HG03520 (cell line): Measurements from ENCODE around the gene RAPGEF2.
"Not testable (repeated sequence)": the region's sequence is repeated elsewhere in the genome, so short reads cannot be mapped to it uniquely, and the experiment has no call there.

Experiments
- ATAC-seq: cut with Tn5 transposase; IDR thresholded peaks from one replicate; pipeline ENCODE4 v1.9.1; 2021; ENCODE audit warnings: mild to moderate bottlenecking, moderate library complexity; ENCODE audit not compliant: unreplicated experiment

The RAPGEF2 gene

GRCh38 chr4:159303435-159303834, 200.6 kb downstream of the RAPGEF2 start:
- no peak for ATAC-seq

GRCh38 chr4:159305129-159305528, 202.2 kb downstream of the RAPGEF2 start:
- ATAC-seq = no peak

GRCh38 chr4:159307929-159308328, 205.1 kb downstream of the RAPGEF2 start:
- ATAC-seq = no peak

GRCh38 chr4:159308566-159309340, 205.9 kb downstream of the RAPGEF2 start:
- ATAC-seq = no peak

GRCh38 chr4:159312236-159312635, 209.4 kb downstream of the RAPGEF2 start:
- no peak for ATAC-seq

- not testable (repeated sequence) for ATAC-seq
These were observed 213.0 kb downstream of the RAPGEF2 start for GRCh38 chr4:159315879-159316278.

- no peak for ATAC-seq
These were observed 214.3 kb downstream of the RAPGEF2 start for GRCh38 chr4:159317203-159317602.

- no peak for ATAC-seq
These were observed 216.1 kb downstream of the RAPGEF2 start for GRCh38 chr4:159319027-159319426.

GRCh38 chr4:159326480-159326879, 223.6 kb downstream of the RAPGEF2 start:
- no peak for ATAC-seq

- ATAC-seq = no peak
These were observed 225.9 kb downstream of the RAPGEF2 start for GRCh38 chr4:159328766-159329165.

- ATAC-seq = no peak
These were observed 231.6 kb downstream of the RAPGEF2 start for GRCh38 chr4:159334461-159334860.

- ATAC-seq = no peak
These were observed 234.2 kb downstream of the RAPGEF2 start for GRCh38 chr4:159337041-159337440.

- ATAC-seq = no peak
These were observed 238.6 kb downstream of the RAPGEF2 start for GRCh38 chr4:159341522-159341921.

- no peak for ATAC-seq
These were observed 239.5 kb downstream of the RAPGEF2 start for GRCh38 chr4:159342374-159342773.

- no peak for ATAC-seq
These were observed 240.2 kb downstream of the RAPGEF2 start for GRCh38 chr4:159343116-159343515.

- ATAC-seq = no peak
These were observed 242.0 kb downstream of the RAPGEF2 start for GRCh38 chr4:159344877-159345276.

- no peak for ATAC-seq
These were observed 243.8 kb downstream of the RAPGEF2 start for GRCh38 chr4:159346681-159347080.

- ATAC-seq = no peak
These were observed 244.9 kb downstream of the RAPGEF2 start for GRCh38 chr4:159347813-159348212.

GRCh38 chr4:159349332-159349731, 246.5 kb downstream of the RAPGEF2 start:
- ATAC-seq = no peak

GRCh38 chr4:159352609-159353008, 249.7 kb downstream of the RAPGEF2 start:
- ATAC-seq = no peak

GRCh38 chr4:159353422-159354116, 250.7 kb downstream of the RAPGEF2 start:
- no peak for ATAC-seq

- no peak for ATAC-seq
These were observed 252.6 kb downstream of the RAPGEF2 start for GRCh38 chr4:159355466-159355865.
